ENCODE data around the gene DTX3.
A peak's percentile ranks its signal among the peaks of the same experiment; 100 is the strongest.
"Not testable (repeated sequence)": the region's sequence is repeated elsewhere in the genome, so short reads cannot be mapped to it uniquely, and the experiment has no call there.

The DTX3 gene

GRCh38 chr12:57607958-57608663 lies 3.5 kb downstream of the DTX3 start:
- DNase-seq: no peak

GRCh38 chr12:57609101-57609780 lies 4.6 kb downstream of the DTX3 start:
- DNase-seq: no peak

- no peak for DNase-seq
Measured at GRCh38 chr12:57609781-57610553, 5.3 kb downstream of the DTX3 start.

GRCh38 chr12:57610554-57611107 lies 6.0 kb downstream of the DTX3 start:
- DNase-seq: no peak

- peak; percentile 54 for DNase-seq
Measured at GRCh38 chr12:57611108-57611826, 6.6 kb downstream of the DTX3 start, which contains the start of gene ARHGEF25. TSS of gene ARHGEF25 (plus strand) at chr12:57611435. CDS start at chr12:57611895, 460 bp downstream.

GRCh38 chr12:57611827-57612710 lies 7.4 kb downstream of the DTX3 start:
- no peak for DNase-seq

- DNase-seq: no peak
Measured at GRCh38 chr12:57612711-57613426, 8.2 kb downstream of the DTX3 start.

GRCh38 chr12:57613427-57614109 lies 8.9 kb downstream of the DTX3 start:
- DNase-seq: no peak

GRCh38 chr12:57614178-57614947 lies 9.7 kb downstream of the DTX3 start:
- no peak for DNase-seq

- DNase-seq: no peak
Measured at GRCh38 chr12:57614948-57615500, 10.4 kb downstream of the DTX3 start.

- no peak for DNase-seq
Measured at GRCh38 chr12:57615637-57616036, 11.0 kb downstream of the DTX3 start.

- no peak for DNase-seq
Measured at GRCh38 chr12:57616383-57617101, 11.9 kb downstream of the DTX3 start.

- no peak for DNase-seq
Measured at GRCh38 chr12:57617942-57618341, 13.3 kb downstream of the DTX3 start.

- DNase-seq: not testable (repeated sequence)
Measured at GRCh38 chr12:57618431-57618830, 13.8 kb downstream of the DTX3 start.

- DNase-seq: no peak
Measured at GRCh38 chr12:57618966-57619433, 14.4 kb downstream of the DTX3 start.

GRCh38 chr12:57619434-57620244 lies 15.0 kb downstream of the DTX3 start:
- no peak for DNase-seq

- DNase-seq: no peak
Measured at GRCh38 chr12:57620245-57620935, 15.8 kb downstream of the DTX3 start.

Data from CD4-positive, alpha-beta T cell treated with Interleukin-17A for 1 hour (primary cell).